PC-3 (cell line): ENCODE results near the gene TGFB1I1. TPM values are rescaled to one million over a fixed set of nuclear protein-coding genes. Genes with fewer than 3 reads are reported as not detected.
"Not testable (repeated sequence)": the region's sequence is repeated elsewhere in the genome, so short reads cannot be mapped to it uniquely, and the experiment has no call there.

Source experiments
- ATAC-seq: fragments of 200-7000 bp; cut with Tn5 transposase; 2 replicates; pipeline ENCODE4 v1.9.1; 2020; ENCODE audit warnings: mild to moderate bottlenecking, moderate library complexity
- BruUV-seq: library from RNA; stranded (reverse); fragments of 400-500 nt; replicated peaks from 2 replicates; lab custom pipeline; 2021; lab: Mats Ljungman, UMichigan
- CTCF ChIA-PET: fragments of 300-600 bp; sonication (Branson Sonifier 250); formaldehyde crosslinking; loops from one replicate; lab custom pipeline; 2022; ENCODE audit warnings: antibody characterized with exemption; lab: Charles Lee
- POLR2A ChIA-PET: fragments of 300-600 bp; sonication (Branson Sonifier 250); formaldehyde crosslinking; loops from one replicate; lab custom pipeline; 2022; ENCODE audit warnings: antibody characterized with exemption; ENCODE audit not compliant: unreplicated experiment; lab: Charles Lee
- DNase-seq: peaks from one replicate; pipeline ENCODE4 v3.0.0-alpha.2; 2015
- H2AFZ ChIP-seq: fragments of 300-600 bp; sonication (generic); 2 replicates; pipeline ENCODE4 v1.6.0; 2016; ENCODE audit warnings: antibody characterized with exemption, low read length
- H3F3A ChIP-seq: fragments of 300-600 bp; sonication (generic); one replicate; pipeline ENCODE4 v1.6.0; 2017; ENCODE audit warnings: antibody characterized with exemption, low read length, control low read depth, mild to moderate bottlenecking; ENCODE audit not compliant: unreplicated experiment
- H3K27ac ChIP-seq: fragments of 300-600 bp; sonication (generic); 2 replicates; pipeline ENCODE4 v1.5.1; 2016; ENCODE audit warnings: mild to moderate bottlenecking, low read length
- H3K27me3 ChIP-seq: fragments of 300-600 bp; sonication (generic); 2 replicates; pipeline ENCODE4 v1.6.1; 2016; ENCODE audit warnings: low read length, mixed read lengths
- H3K36me3 ChIP-seq: fragments of 300-600 bp; sonication (generic); 2 replicates; pipeline ENCODE4 v1.6.1; 2016; ENCODE audit warnings: low read depth, mixed run types, low read length, mixed read lengths
- H3K4me1 ChIP-seq: fragments of 300-600 bp; sonication (generic); 2 replicates; pipeline ENCODE4 v1.5.1; 2016; ENCODE audit warnings: low read length; ENCODE audit not compliant: insufficient read depth
- H3K4me2 ChIP-seq: fragments of 300-600 bp; sonication (generic); 2 replicates; pipeline ENCODE4 v1.6.0; 2016; ENCODE audit warnings: low read length
- H3K4me3 ChIP-seq: fragments of 300-600 bp; sonication (generic); 2 replicates; pipeline ENCODE4 v1.5.1; 2016; ENCODE audit warnings: mild to moderate bottlenecking, low read length, mixed read lengths
- H3K79me2 ChIP-seq: fragments of 300-600 bp; sonication (generic); 2 replicates; pipeline ENCODE4 v1.6.1; 2017; ENCODE audit warnings: low read length, mixed read lengths
- H3K9ac ChIP-seq: fragments of 300-600 bp; sonication (generic); 2 replicates; pipeline ENCODE4 v1.6.0; 2016; ENCODE audit warnings: mild to moderate bottlenecking, low read length
- H3K9me2 ChIP-seq: fragments of 300-600 bp; sonication (generic); replicated peaks from 2 replicates; pipeline ENCODE4 v1.6.1; 2016; ENCODE audit warnings: mixed run types, low read length, mixed read lengths
- H3K9me3 ChIP-seq: fragments of 300-600 bp; sonication (generic); 2 replicates; pipeline ENCODE4 v1.6.1; 2016; ENCODE audit warnings: low read length, mixed read lengths
- H4K20me1 ChIP-seq: fragments of 300-600 bp; sonication (generic); 2 replicates; pipeline ENCODE4 v1.6.1; 2016; ENCODE audit warnings: low read length, mixed read lengths
- EZH2 ChIP-seq: fragments of 300-600 bp; sonication (generic); IDR thresholded peaks from one replicate; pipeline ENCODE4 v1.6.1; 2017; ENCODE audit warnings: antibody characterized with exemption, mild to moderate bottlenecking, low read length; ENCODE audit not compliant: unreplicated experiment
- EZH2phosphoT487 ChIP-seq: fragments of 300-600 bp; sonication (generic); IDR thresholded peaks from 2 replicates; pipeline ENCODE4 v1.6.1; 2018; ENCODE audit warnings: mild to moderate bottlenecking, antibody characterized with exemption, low read length, borderline replicate concordance
- intact Hi-C: fragments of 100-400 bp; cut with micrococcal nuclease; formaldehyde crosslinking; loops from 2 replicates; pipeline ENCODE4 v1.9.0; 2023
- total RNA-seq: library from RNA; depleted of rRNA; stranded (reverse); fragments of >200 nt; gene quantifications from 2 replicates; pipeline ENCODE4 v1.2.3, GENCODE V29; 2014
- TF ChIP-seq, protein P1 (sequence below): fragments of 300-600 bp; sonication (generic); conservative IDR thresholded peaks from 2 replicates; pipeline ENCODE4 v1.5.1; 2017; ENCODE audit warnings: antibody characterized with exemption, low read depth, mild to moderate bottlenecking, low read length

Gene TGFB1I1
- total RNA-seq, 1 experiment from 2014 or later = 11.2 TPM

DNA sequence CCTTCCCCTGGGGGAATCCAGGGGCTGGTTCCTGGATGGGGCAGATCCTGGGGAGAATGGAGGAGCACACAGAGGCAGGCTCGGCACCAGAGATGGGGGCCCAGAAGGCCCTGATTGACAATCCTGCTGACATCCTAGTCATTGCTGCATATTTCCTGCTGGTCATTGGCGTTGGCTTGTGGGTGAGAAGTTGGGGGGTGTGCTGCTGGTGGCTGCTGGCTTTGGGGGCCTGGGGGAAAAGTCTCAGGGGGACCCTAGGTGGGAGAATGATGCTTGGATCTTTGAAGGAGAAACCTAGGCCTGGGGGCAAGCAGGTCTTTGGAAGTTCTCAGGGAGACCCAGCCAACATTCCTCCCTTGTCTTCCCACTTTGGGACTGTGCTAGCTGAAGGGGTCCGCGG lies 11.1 kb downstream of the TGFB1I1 start, which contains the start of gene SLC5A2:
Gene SLC5A2, plus strand, starts transcription at position 43 of the 400 bp plus-strand sequence. Its CDS starts 14 bp downstream, at position 57.
- no peaks in the 10 kb centered on the region for H3K9me3 ChIP-seq
- H3K79me2 ChIP-seq = no peaks in the 10 kb centered on the region
- intact Hi-C loops = no loop called here
- H3K9me2 ChIP-seq = no peaks in the 10 kb centered on the region
- no peaks in the 10 kb centered on the region; the same call in 1 of the 2 replicates for H3K4me1 ChIP-seq
- no peaks in the 10 kb centered on the region for H3K36me3 ChIP-seq
- H3K9ac ChIP-seq = no peak within 1 kb of the TSS
- no peaks in the 10 kb centered on the region for H3K27me3 ChIP-seq
- no peaks in the 10 kb centered on the region for H3F3A ChIP-seq
- no peak within 1 kb of the TSS for H3K4me2 ChIP-seq
- no peak within 1 kb of the TSS for H3K27ac ChIP-seq
- BruUV-seq = no TSS peak
- no peak within 1 kb of the TSS for H3K4me3 ChIP-seq
- TF ChIP-seq, protein P1, sequence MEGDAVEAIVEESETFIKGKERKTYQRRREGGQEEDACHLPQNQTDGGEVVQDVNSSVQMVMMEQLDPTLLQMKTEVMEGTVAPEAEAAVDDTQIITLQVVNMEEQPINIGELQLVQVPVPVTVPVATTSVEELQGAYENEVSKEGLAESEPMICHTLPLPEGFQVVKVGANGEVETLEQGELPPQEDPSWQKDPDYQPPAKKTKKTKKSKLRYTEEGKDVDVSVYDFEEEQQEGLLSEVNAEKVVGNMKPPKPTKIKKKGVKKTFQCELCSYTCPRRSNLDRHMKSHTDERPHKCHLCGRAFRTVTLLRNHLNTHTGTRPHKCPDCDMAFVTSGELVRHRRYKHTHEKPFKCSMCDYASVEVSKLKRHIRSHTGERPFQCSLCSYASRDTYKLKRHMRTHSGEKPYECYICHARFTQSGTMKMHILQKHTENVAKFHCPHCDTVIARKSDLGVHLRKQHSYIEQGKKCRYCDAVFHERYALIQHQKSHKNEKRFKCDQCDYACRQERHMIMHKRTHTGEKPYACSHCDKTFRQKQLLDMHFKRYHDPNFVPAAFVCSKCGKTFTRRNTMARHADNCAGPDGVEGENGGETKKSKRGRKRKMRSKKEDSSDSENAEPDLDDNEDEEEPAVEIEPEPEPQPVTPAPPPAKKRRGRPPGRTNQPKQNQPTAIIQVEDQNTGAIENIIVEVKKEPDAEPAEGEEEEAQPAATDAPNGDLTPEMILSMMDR = no peak
- TF ChIP-seq EZH2phosphoT487 = no peak
- no peak for TF ChIP-seq EZH2
- no peak within 1 kb of the TSS for H2AFZ ChIP-seq
- no peaks in the 10 kb centered on the region for H4K20me1 ChIP-seq
- ChIA-PET CTCF (no interaction called here), POLR2A (interaction anchor here (0.7 kb wide), 1 partner anchor 230 kb away, joined by 3 read pairs; a partner anchor contains a TSS)
- DNase-seq (no peak), ATAC-seq (no peak)

DNA sequence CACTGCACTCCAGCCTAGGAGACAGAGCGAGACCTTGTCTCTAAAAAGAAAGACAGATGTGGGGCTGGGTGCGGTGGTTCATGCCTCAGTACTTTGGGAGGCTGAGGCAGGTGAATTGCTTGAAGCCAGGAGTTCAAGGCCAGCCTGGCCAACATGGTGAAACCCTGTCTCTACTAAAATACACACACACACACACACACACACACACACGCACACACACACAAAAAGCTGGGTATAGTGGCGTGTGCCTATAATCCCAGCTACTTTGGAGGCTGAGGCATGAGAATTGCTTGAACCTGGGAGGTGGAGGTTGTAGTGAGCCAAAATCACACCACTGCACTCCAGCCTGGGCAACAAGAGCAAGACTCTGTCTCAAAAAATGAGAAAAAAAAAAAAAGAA lies 12.1 kb downstream of the TGFB1I1 start:
- POLR2A ChIA-PET, H3K27ac ChIP-seq, H3K4me2 ChIP-seq, H3K79me2 ChIP-seq, H3K4me3 ChIP-seq, H3K36me3 ChIP-seq, H3K4me1 ChIP-seq, H3K9me2 ChIP-seq, ATAC-seq, H3F3A ChIP-seq, H4K20me1 ChIP-seq, DNase-seq, H3K9me3 ChIP-seq, H2AFZ ChIP-seq, intact Hi-C loops, BruUV-seq, H3K9ac ChIP-seq, H3K27me3 ChIP-seq, CTCF ChIA-PET: not testable (repeated sequence)

DNA sequence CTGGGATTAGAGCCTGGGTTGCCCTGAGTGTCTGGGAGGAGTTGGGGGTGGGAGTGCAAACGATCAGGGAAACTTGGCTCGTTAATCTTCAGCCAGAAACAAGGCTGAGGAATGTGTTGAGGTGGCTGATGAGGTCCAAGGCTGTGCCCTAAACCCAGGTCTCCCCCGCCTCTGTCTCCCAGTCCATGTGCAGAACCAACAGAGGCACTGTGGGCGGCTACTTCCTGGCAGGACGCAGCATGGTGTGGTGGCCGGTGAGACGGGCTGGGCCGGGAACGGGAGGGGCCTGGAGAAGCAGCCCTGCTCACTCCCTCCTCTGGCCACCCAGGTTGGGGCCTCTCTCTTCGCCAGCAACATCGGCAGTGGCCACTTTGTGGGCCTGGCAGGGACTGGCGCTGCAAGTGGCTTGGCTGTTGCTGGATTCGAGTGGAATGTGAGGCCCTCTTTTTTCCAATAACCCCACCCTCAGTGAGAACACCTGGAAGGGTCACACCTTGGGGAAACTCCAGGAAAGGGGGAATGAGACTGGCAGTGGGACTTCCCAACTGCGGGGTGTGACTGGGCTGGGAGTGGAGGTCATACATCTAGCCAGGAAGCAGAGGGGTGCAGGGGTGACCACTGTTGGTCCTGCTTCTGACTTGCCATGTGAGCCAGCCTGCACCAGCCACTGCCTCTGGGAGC lies 12.7 kb downstream of the TGFB1I1 start:
- no peak overlapping the region for H3K27ac ChIP-seq
- H3K9me2 ChIP-seq = no peaks in the 10 kb centered on the region
- no peaks in the 10 kb centered on the region for H3K79me2 ChIP-seq
- ChIA-PET CTCF (no interaction called here), POLR2A (no interaction called here)
- H3K36me3 ChIP-seq = no peaks in the 10 kb centered on the region
- H3K4me2 ChIP-seq = no peak overlapping the region
- H3K9me3 ChIP-seq = no peaks in the 10 kb centered on the region
- DNase-seq (no peak), ATAC-seq (no peak)
- no peak overlapping the region for H3K4me3 ChIP-seq
- no peaks in the 10 kb centered on the region for H3F3A ChIP-seq
- no peak overlapping the region for H3K9ac ChIP-seq
- intact Hi-C loops = no loop called here
- no peaks in the 10 kb centered on the region; the same call in 1 of the 2 replicates for H3K4me1 ChIP-seq
- H2AFZ ChIP-seq = no peak overlapping the region
- no TSS peak for BruUV-seq
- TF ChIP-seq EZH2phosphoT487 = no peak
- no peak for TF ChIP-seq EZH2
- TF ChIP-seq, protein P1 = no peak
- no peaks in the 10 kb centered on the region for H3K27me3 ChIP-seq
- H4K20me1 ChIP-seq = no peaks in the 10 kb centered on the region
